GM18868 (cell line): Measurements from ENCODE around the gene TIMM17B.

Experiments used
- ATAC-seq: cut with Tn5 transposase; IDR thresholded peaks from one replicate; pipeline ENCODE4 v1.9.1; 2021; ENCODE audit warnings: mild to moderate bottlenecking, moderate library complexity; ENCODE audit not compliant: unreplicated experiment

TIMM17B gene

DNA sequence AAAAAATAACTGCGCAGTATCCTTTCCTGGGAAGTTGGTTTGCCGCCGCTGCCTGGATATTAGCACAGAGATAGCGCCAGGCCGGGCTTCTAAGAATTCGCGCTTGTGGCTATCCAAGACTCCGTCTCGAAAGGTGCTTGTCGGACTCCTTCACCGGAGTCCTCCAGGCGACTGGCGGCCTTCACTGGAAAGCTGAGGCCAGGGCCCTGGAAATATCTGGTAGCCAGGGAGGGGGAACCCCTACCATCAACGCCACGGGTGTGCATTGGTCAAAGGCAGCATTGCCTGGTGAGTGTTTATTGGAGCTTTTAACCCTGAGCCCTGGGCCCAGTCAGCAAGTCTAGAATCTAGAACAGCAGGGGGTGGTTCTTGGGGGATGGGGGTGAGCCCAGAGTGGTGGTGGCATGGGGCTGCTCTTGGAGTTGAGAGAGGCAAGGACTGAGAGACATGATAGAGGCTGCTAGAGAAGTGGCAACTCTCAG is 21.8 kb upstream of the TIMM17B start:
- ATAC-seq, result no peak

DNA sequence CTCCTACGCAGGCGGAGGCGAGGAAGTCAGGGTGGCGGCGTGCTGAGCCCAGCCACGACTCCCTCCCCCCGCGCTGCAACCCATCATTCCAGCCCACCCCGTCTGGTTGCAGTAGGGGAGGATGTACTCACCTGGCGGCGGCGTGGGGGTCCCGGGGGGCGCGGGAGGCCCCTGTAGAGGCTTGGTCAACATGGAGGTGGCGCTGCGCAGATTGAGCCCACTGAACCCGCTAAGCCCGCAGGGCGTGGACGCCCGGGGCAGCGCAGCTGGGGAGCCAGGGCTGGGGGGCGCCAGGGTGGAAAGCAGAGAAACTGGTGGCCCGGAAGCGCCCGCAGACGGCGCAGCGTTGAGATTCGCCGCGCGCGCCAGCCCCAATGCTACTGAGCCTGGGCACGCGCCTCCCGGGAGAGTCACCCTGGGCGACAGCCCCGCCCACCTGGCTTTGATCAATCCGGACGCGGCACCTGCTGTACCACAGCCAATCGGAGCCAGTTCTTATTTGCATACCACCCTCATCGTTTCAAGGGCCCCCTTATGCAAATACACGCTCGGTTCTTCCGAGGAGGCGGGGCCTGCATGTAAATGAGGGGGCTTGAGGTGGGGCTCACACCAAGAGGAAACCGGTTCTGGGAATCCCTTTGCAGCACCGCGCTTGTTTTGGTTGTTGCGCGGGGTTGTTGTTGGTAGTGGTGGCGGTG is 21.2 kb upstream of the TIMM17B start, which contains the start of gene PIM2:
TSS of gene PIM2 (minus strand) at position 382 of the 698 bp plus-strand sequence. CDS start at position 192, 190 bp downstream.
- peak; percentile 79 for ATAC-seq

DNA sequence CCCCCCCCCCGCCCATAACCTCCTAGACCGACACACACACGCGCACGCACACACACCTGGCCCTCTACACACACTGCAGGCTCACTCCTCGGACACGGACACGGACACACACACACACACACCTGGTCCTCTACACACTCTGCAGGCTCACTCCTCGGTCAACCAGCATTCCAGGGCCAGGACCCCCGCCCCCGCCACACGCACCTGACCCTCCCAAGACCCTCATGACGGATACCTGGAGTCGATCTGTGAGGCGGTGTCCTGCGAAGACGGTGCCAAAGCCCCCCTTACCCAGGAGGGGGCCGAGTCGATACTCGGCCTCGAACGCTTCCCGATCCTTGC is 20.7 kb upstream of the TIMM17B start:
- no peak for ATAC-seq

DNA sequence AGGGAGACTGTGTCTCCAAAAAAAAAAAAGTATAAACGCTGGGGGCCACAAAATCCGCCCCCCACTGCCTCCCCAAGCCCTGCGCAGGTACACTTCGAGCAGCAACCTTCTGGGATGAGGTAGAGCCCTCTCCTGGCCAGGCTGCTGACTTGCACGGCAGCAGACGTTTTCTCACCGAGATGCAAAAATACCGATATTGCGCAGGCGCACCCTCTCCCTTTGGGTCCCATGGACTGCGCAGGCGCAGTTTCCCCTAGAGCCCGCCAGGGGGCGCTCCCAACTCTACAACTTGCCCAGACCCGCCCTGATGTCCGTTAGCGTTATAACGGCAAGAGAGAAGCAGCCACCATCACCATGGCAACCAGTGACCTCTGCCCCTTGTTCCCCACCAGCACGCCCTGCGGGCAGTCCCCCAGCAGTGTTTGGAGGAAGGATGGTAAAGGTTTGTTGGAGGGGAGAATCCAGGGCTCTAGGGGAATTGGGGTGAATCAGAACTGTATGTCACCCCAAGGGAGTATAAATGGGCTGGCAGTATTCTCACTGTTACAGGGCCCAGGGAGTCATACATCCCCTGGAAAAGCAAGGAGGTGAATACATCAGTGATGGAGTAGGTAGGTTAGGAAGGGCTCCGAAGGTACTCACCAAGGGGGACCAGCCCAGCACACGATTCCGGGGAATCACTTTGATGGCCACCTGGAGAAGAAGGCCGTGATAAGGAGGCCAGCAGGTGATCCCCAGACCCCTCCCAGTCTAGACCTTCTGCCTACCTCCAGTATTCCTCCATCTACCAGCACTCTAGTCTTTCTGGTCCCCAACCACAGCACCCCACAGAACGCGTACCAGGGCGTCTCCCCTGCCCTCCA is 19.8 kb upstream of the TIMM17B start:
- peak; percentile 42 for ATAC-seq

DNA sequence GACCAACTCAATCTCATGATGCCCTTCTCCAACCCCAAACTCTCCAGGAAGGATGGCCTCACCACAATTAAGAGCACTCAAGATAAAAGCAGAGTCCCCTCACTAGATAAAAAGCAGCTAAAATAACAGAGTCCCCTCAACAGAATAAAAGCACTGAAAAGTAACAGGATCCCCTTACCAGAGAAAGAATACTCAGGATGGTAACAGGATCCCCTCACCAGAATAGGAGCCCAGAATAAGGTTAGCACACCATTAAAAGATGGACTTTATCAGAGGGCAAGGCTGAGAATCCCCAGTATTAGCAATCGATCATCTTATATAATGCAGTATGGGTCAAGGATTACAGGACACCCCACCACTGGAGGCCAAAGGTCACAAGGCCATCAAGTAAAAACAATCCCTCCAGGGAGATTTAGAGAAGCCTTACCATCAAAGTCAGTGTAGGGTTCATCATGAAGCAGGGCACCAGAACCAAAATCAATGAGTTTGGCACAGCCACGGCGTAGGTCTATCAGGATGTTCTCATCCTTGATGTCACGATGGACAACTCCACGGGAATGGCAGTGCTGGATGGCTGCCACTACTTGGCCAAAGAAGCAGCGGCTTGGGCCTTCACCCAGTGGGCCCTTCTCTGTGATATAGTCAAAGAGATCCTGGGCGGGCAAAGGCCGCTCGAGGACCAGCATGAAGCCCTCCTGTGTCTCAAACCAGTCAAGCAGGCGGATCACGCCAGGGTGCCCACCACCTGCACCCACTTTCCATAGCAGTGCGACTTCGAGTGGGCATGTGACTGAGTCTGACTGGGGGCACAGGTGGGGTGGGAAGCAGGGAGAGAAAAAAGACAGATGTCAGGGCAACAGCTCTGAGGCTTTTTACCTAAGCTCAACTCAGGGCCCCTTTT is 17.3 kb upstream of the TIMM17B start:
- ATAC-seq, result no peak

DNA sequence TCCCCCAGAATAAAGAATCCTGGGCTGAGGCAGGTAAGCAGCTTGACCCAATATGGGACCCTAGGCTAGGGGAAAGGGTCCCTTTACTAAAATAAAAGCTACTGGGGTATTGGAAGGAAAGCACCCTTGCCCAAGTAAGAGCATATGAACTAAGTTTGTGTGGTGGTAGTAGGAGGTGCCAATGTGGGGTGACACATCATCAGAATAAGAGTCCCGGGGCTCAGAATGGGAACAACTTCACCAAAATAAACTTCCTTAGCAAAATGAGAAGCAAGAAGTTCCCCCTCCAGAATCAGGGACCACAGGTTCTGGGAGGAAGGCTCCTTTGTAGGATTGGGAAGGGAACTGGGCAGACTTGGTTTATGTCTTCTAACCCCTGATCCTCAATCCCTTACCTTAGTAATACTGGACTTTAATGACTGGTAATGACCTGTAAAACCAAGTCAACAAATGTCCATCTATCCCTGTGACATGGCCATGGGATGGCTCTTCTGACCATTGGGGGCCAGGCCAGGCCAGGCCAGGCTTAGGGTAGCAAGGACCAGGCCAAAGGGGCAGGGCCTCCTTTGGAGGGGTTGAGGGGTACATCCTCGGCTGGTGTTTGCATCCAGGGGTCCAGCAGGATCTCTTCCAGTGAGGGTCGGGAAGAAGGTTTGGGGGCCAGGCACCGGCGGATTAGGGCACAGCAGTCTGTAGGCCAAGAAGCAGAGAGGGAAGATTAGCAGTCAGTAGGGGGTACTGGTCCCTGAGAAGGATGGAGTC is 16.2 kb upstream of the TIMM17B start:
- ATAC-seq, result no peak

DNA sequence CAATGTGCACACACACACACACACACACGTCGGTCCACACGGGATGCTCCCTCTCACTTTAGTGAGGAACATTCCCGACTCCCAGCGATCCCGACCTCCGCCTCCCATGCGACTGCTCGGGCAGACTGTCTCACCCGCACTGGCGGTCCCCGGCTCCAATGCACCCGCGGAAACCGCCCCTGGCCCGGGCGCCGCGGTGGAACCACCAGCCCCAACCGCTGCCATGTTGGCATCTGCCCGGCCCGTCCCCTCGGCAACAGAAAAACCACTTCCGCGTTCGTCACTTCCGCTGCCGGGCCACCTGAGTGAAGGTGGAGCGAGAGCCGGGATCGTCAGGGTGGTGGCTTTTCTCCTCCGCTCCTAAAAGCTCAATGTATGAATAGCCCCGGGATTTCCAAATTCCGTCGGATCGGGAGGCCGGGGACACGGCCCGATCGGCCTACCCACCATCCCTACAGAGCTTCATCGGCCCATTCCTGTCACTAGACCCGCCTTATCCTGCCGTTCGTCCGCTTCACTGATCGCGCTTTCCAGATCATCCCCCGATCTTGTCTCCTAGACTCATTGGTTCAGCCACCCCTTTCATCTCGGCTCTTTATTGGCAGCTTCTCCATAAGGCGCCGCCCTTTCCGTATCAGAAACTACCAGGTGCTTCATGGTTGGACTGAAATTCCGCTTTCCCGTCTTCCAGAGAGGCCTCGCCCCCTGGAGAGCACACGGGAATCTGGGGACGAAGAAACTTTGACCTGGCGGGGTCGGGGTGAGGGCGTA is 14.0 kb upstream of the TIMM17B start, which contains the start of gene SLC35A2:
TSS of gene SLC35A2 (minus strand) at position 235 of the 771 bp plus-strand sequence. CDS start at position 225, 10 bp downstream.
- ATAC-seq, result peak; percentile 77

DNA sequence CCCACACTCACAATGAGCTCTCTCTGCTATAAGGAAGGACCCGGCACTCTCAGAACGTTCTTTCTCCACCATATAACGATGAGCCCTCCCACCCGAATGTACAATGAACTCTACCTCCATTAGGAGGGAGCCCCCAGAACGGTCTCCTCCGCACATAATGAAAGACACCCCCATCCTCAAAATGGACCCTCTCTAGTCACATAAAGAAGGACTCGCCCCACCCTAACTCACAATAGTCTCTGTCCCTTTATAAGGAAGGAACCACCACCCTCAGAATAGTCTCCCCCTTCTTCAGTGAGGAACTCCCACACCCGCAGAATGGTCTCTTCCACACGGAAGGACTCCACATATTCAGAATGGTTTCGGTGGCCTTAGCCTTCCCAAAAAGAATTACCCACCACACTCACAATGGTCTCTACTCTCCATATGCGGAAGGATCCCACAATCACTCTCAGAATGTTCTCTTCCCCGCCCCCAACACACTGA is 13.4 kb upstream of the TIMM17B start:
- ATAC-seq, result no peak

DNA sequence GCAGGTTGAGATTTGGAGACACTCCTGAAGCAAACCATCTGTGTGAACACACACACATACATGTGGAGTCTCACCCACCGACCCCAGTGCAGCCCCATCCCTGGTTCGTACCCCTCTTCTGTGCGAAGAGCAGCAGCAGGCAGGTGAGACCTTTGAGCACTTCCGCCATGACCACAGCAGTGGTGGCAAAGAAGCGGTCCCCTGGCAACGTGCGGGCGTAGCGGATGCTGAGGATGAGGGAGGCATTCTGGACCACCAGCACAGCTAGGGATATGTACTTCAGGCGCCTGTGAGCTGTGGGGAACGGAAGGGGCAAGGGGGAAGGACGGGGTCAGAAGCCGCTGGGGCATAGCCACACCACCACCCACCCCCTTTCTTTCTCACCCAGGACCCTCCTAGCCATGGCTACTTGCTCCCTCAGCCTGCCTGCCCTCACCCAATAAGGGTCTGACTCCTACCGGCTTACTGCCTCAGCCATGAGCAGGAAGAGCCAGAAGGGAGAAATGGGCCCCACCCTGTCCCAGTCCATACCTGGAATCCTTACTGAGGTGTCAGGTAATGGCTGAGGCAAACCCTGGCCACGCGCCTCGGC is 12.2 kb upstream of the TIMM17B start:
- no peak for ATAC-seq

DNA sequence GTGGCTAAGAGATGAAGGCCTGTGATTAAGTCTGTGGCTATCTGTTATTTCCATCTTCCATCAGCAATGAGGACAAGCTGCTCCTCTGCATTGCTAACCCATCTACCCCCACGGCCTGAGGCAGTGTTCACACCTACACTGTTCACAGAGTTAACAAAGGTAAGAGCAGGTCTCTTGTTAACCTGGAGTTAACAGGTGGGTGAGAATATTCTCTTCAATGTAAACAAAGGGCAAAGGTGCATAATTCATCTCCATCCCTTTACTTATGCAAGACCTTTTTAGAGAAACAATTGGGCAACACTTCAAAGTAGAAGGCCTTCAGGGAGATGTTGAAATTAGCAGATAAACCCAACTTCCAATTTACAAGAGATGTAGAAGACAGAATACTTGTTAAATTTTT is 11.0 kb upstream of the TIMM17B start:
- no peak for ATAC-seq

DNA sequence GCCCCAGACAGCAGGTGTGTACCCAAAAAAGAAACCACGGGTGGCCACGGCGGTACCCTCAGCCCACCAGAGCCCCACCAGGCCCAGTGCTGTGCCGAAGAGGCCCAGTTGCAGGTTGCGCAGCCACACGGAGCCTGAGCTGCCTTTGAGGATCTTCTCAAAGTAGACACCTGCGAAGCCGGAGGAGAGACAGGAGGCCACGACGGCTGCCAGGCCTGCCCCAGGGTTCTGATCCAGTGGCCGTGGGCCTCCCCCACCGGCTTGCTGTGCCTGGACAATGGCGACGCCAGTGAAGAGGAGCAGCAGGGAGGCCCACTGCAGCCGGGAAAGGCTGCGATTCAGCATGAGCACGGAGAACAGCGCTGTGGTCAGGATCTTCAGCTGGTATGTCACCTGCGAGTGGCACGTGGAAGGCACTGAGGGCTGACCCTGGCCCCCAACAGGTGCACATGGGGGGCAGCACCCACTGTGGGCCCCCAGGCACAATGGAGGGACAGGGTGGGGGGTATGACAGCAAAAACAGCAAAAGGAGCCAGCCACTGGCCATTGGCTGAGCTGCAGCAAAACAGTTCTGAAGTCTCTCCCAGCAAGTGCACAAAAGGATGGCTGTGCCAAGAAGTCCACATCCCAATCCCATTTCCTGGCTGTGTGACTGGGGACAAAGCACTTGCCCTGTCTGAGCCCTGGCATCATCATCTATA is 7.7 kb upstream of the TIMM17B start:
- ATAC-seq, result no peak

DNA sequence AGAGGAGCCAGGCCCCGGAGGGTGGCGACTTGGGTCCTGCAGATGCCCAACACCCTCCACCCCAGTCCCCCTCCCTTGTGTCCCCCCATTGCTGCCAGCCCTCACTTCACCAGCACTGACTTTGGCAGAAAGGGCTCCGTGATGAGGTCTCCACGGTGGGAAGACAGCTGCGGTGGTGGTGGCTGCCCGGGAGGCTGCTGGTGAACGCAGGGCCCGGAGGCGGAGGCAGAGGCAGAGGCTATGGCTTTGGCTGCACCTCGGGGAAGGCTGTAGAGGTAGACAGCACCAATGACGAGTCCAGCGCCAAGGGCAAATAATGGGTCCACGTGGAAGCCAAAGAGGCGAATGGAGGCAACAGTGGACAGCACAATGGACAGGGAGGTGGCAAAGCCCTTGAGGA is 7.1 kb upstream of the TIMM17B start:
- ATAC-seq, result no peak

DNA sequence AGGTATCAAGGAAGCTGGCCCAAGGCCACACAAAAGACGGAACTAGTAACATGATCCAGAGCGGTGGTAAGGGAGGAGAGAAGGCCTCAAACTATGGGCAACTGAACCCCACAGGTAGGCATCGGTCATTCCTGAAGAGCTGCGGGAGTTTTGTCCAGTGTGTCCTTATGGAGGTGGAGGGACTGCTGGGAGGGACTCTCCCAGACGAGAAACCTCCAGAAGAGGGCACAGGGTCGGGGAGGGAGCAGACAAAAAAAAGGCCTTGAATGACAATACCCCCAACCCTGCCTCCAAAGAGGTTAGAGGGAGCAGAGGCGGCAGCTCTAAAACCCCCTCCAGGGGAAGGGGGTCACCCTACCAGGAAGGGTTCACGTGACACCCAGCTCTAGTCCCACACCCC is 6.6 kb upstream of the TIMM17B start:
- ATAC-seq, result no peak

DNA sequence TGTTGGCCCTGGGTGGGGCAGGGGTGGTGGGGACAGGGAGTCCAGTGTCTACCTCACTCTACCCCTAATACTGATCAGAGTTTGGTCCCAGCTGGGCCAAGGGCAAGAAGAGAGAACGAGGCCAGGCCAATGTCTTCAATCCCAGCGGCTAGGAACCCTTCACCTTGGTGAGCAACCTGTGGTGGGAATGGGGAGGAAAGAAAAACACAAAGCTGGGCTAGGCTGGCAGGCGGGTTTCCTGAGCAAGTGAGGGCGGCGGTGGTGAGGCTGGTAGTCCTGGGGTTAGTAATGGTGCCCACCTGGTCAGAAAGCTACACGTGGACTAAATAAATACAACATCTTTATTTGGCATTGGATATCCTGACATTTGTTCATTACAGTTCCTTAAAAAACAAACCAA is 5.7 kb upstream of the TIMM17B start:
- ATAC-seq, result no peak

DNA sequence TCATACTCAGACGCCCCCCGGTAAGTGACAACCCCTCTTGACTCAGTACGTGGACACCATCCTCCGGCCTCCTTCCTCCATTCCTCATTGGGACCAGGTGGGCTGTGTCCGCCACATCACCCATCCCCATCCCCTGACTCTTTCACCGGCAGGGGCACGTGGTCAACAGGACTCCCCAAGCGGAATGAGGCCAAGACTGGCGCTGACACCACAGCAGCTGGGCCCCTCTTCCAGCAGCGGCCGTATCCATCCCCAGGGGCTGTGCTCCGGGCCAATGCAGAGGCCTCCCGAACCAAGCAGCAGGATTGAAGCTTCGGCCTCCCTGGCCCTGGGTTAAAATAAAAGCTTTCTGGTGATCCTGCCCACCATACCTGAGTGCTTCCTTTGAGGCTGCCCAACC is 5.2 kb upstream of the TIMM17B start:
- ATAC-seq, result no peak

DNA sequence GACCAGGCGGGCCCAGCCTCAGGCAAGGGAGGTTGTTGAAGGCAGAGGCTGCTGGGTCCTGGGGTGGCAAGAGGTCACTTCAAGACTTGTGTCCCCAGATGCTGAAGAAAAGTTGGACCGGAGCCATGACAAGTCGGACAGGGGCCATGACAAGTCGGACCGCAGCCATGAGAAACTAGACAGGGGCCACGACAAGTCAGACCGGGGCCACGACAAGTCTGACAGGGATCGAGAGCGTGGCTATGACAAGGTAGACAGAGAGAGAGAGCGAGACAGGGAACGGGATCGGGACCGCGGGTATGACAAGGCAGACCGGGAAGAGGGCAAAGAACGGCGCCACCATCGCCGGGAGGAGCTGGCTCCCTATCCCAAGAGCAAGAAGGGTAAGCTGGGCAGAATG is 4.6 kb upstream of the TIMM17B start:
- no peak for ATAC-seq

DNA sequence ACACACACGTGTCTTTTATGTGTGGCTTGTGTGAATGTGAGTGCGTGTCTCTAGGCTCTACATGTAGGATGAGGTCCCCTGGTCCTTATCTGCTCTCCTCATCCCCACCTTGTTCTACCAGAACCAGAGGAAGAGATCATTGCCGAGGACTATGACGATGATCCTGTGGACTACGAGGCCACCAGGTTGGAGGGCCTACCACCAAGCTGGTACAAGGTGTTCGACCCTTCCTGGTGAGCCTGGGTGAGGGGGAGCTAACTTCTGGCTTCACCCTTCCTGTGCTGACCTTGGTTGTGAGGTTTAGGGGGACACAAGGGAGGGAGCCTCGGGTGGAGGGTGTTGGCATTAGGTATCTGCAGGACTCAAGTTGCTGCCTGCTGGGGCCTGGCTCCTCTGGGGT is 3.5 kb upstream of the TIMM17B start:
- ATAC-seq, result no peak

DNA sequence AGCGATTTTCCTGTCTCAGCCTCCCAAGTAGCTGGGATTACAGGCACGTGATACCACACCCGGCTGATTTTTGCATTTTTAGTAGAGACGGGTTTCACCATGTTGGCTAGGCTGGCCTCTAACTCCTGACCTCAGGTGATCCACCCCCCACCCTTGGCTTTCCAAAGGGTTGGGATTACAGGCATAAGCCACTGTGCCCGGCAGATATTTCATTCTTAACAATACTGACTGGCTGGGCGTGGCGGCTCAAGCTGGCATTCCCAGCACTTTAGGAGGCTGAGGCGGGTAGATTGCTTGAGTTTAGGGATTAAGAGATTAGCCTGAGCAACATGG is 1.5 kb upstream of the TIMM17B start:
- ATAC-seq, result no peak
